HG03066 (cell line): Measurements from ENCODE around the gene KIAA0232.
"Not testable (repeated sequence)": the region's sequence is repeated elsewhere in the genome, so short reads cannot be mapped to it uniquely, and the experiment has no call there.

Source experiments
- ATAC-seq: cut with Tn5 transposase; IDR thresholded peaks from one replicate; pipeline ENCODE4 v1.9.1; 2021; ENCODE audit warnings: low read depth; ENCODE audit not compliant: unreplicated experiment

The KIAA0232 gene

GRCh38 chr4:6755088-6755753, 27.3 kb upstream of the KIAA0232 start:
- ATAC-seq = no peak

- not testable (repeated sequence) for ATAC-seq
Measured at GRCh38 chr4:6756345-6756744, 26.2 kb upstream of the KIAA0232 start.

- no peak for ATAC-seq
Measured at GRCh38 chr4:6758728-6759127, 23.8 kb upstream of the KIAA0232 start.

DNA sequence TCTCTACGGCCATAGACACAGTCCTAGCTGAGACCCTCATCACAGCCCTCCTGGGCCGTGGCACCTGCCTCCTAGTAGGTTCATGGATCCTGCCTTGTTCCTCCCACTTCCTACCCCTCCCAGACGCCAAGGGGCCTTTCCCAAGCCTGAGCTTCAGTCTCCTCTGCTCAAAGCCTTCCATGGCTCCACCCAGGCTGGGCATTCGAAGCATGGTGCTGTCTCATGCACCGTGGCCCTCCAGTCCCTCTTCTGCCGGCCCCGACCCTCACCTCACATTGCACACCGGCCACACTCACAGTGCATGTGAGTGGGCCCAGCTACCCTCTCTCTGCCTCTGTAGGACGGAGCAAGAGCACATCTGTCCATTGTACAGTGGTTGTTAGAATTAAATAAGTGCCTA, 21.7 kb upstream of the KIAA0232 start:
- ATAC-seq = no peak

DNA sequence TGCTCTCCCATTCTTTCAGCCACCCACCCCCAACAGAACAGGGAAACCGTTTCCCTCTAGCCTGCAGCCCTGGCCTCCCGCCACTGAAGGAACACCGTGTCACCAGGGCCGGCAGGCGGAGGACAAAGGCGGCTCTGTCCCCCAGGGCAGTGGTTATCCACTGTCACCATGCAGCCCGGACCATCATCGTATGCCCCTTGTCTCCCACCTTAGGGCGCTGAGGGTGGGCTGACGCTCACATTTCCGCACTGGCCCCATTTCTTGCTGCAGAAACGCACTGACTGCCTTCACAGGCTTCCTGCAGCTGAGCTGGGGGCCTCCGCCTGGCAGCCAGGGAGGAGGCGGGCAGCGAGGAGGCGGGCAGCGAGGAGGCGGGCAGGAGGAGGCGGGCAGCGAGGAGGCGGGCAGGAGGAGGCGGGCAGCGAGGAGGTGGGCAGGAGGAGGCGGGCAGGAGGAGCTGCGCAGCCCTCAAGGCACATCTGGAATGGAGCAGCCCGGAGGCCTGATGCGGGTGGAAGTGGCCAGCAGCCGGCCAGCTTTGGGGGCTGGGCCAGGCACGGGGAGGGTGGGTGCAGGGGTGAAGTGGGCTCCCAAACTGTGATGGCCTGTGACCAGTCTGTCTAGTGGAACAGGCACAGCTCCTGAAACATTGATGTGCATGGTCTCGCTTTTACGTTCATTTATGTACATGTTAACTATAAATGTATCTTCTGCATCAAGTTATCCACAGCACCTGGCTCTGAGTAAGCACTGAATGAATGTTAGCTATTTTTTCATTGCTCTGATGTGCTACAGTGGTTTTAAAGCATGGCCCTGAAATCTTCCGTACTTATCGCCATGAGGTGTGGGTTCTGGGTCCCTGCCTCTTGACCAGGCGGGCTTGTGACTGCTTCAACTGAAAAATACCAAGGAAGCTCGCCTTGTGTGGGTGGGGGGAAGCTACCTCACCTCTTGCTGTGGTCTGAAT, 20.6 kb upstream of the KIAA0232 start:
- no peak for ATAC-seq

DNA sequence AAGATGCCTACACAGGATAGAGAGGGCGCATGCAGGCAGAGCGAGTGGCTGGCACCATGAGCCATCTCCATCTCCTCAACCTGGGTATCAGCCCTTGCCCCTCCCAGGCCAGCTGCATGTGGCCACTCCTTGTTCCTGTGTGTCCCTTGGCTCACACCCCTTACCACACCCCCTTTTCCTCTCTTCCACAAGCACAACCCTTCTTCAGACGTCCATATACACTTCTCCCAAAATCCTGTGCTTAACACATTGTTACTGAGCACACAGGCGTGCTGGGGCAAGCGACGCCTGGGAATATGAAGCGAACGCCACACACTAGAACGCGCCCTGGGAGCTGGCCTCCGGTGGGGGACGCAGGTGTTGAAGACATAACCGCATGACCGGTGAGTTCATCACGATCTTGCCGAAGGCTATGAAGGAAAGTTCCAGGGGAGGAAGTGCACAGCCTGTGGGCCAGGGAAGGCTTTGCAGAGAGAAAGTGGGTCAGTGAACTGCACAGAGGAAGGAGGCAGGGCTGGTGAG, 19.1 kb upstream of the KIAA0232 start:
- no peak for ATAC-seq

DNA sequence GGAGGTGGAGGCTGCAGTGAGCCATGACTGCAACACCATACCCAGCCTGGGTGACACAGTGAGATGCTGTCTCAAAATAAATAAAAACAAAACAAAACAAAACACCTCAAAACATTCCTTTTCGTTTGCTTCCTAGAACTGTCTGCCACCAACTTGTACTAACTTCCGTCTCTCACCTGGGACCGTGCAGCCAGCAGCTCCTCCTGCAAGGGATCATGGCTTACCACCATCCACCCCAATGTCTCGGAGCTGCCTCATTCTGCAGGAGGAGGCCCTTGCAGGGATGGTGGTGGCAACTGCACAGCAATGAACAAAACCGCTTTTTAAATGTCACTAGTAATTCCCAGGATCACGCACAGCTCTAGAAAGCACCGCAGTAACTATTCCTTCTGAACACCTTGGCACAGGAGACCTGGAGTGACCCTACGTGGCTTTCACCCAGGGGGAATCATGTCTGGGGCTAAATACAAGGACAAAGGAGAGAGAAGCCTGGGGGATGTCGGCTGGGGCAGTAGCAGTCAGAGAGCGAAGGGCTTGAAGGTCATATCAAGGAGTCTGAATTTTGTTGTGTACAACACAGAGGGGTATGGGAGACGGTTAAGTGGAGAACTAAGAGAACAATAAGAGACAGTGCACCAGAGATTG, 17.4 kb upstream of the KIAA0232 start:
- ATAC-seq = no peak

DNA sequence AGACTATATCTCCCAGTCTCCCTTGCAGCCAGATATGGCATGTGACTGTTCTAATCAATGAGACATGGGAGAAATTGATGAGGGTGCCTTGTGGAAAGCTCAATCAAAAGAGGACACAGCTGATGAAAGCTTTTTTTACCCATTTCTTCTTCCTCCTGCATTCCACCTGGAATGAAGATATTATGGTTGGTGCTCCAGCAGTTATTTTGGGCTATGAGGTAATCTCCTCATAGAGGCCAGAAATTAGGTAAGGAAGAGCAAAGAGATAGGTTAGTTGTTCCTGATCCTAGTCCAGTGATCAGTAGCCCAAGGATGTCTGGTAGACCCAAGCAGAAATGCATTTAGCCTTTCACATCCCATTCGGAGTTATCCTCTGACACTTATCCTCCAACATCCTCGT, 16.8 kb upstream of the KIAA0232 start:
- no peak for ATAC-seq

GRCh38 chr4:6767386-6767747, 15.2 kb upstream of the KIAA0232 start:
- no peak for ATAC-seq

DNA sequence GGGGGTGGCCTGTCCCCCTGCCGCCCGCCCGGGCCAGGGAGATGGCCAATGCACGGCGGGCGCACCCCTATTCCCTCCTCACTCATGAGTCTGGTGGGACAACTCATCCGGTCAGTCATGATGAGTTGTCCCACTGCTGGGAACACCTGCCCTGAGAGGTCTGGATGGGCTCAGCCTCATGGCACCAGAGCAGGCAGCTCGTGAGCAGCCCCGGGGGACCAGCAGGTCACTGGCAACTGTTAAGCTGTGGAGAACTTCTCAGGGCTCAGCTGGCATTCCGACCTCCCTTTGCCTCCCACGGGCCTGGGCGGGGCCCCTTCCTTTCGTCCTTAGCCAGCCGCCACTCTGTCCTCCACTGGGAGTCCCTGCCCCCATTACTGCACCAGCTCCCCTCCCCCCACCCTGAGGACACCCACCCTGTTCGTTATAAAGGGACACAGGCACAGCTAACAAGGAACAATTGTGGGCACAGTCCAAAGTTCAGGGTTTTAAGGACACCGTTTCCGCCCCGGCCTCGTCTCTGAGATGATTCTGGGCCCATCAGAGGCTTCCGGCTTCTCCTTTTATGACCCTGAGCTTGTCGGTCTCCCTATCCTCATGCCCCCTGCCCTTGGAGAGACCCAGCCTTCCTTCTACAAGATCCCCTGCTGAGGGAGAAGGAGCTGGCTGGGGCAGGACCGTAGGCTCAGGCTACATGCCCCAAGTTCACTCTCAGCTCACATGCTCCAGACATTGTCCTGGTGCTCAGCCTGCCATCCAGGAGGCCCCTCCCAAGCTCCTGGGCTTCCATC, 14.6 kb upstream of the KIAA0232 start:
- ATAC-seq = no peak

- no peak for ATAC-seq
Measured at GRCh38 chr4:6768539-6768905, 14.0 kb upstream of the KIAA0232 start.

DNA sequence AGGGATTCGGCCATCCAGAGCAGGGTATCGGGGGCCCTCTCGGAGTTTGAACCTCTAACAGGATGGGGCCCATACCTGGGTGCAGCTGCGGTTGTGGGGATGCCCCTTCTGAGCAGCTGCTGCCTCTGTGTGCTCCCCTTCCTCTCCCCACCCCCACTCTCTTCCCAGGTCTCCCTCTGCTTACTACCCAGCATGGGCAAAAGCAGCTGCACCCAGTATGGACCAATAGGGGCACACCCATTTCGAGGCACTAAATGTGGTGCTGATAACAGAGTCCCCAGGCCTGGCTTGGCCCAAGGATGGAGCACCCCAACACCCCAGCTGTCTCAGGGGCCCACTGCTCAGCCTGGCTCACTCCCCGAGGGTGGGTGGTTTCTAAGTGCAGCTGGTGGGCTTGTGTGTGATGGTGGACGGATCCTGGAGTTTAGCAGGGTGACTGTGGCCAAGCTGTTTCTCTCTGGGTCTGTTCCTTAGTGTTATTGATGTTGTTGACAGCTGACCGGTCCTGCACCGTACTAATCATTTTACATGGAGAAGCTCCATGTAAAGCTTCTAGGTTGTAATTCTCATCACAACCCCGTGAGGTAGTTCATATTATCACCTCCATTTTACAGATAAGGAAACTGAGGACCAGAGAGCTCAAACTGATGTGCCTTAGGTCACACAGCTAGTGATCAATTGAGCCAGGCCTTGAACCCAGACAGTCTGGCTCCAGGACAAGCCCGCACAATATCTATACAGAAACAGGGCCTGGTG, 13.1 kb upstream of the KIAA0232 start:
- ATAC-seq = no peak

GRCh38 chr4:6769989-6770420, 12.5 kb upstream of the KIAA0232 start:
- ATAC-seq = no peak

GRCh38 chr4:6770581-6771228, 11.8 kb upstream of the KIAA0232 start:
- ATAC-seq = no peak

GRCh38 chr4:6771229-6771671, 11.3 kb upstream of the KIAA0232 start:
- ATAC-seq = no peak

DNA sequence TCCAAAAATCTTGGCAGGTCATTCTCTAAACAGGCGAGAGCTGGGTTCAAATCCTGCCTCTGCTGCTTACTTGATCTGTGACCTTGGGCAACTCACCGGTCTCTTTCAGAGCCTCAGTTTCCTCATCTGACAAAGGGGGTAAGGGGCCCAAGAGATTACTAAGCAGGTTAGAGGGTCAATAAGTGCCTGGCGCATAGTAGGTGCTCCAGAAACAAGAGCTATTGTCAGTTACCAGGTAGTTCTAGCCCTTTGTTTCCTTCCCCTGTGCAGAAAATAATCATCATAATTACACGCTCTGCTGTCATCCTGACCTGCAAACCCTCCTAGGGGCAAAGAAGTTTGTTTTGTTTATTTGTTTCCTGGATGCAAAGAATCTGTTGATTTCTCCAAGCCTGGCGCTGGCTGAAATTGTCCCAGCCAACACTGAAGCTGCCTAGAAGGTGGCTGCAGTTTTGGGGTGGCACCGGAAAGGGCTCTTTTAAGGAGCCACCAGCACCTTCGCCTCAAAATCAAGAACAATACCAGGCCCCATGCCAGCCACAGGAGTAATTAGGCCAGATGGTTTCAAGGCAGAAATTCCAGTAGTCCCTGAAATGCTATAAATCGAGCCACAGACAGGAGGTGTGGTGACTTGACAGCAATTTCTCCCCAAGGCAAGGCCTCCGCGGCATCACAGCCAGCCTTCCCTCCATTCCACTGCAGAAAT, 10.2 kb upstream of the KIAA0232 start:
- no peak for ATAC-seq

DNA sequence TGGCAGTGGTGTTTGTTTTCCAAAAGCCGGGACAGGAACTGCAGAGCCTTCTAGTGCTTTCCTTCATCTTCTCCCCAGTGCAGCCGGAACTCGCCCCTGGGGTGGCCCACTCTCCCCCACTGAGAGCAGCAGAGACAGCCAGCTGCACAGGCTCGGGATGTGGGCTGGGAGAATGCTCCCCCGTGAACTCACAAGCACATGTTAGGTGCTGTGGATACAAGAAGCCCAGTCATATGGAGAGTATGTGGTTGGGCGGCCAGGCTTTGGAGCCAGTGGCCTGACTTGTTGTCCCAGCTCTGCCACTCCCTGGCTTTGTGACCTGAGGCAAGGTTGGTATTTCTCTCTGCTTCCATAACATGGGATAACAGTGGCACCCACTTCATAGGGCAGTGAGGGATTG, 9.4 kb upstream of the KIAA0232 start:
- no peak for ATAC-seq
